MCF 10A (cell line): ENCODE measurements around the gene TMEM170B. TPM values are rescaled to one million over a fixed set of nuclear protein-coding genes. Genes with fewer than 3 reads are reported as not detected.
"Not testable (repeated sequence)": the region's sequence is repeated elsewhere in the genome, so short reads cannot be mapped to it uniquely, and the experiment has no call there.

Experiments
- BruUV-seq: library from RNA; stranded (reverse); fragments of 400-500 nt; replicated peaks from 2 replicates; lab custom pipeline; 2021; lab: Mats Ljungman, UMichigan
- CTCF ChIA-PET: fragments of 300-600 bp; sonication (Branson Sonifier 250); formaldehyde crosslinking; extraction: SDS; loops from one replicate; lab custom pipeline; 2021; ENCODE audit warnings: antibody characterized with exemption, inconsistent platforms; lab: Yijun Ruan, JAX
- POLR2A ChIA-PET: fragments of 300-600, 350-650 bp; sonication (Branson Sonifier 250); formaldehyde crosslinking; extraction: SDS; loops from one replicate; lab custom pipeline; 2020; ENCODE audit warnings: antibody characterized with exemption, inconsistent platforms; lab: Yijun Ruan, JAX
- DNase-seq: peaks from one replicate; pipeline ENCODE4 v3.0.0-alpha.2; 2018; ENCODE audit not compliant: unreplicated experiment
- H3K27ac Mint-ChIP-seq: one replicate; pipeline ENCODE4 v1.8.0; 2022; ENCODE audit warnings: mild to moderate bottlenecking, low read depth, mixed read lengths; ENCODE audit not compliant: unreplicated experiment
- H3K27me3 Mint-ChIP-seq: one replicate; pipeline ENCODE4 v1.8.0; 2022; ENCODE audit warnings: mixed read lengths; ENCODE audit not compliant: insufficient read depth, unreplicated experiment
- H3K36me3 Mint-ChIP-seq: one replicate; pipeline ENCODE4 v1.8.0; 2022; ENCODE audit warnings: mild to moderate bottlenecking, moderate library complexity, mixed read lengths; ENCODE audit not compliant: insufficient read depth, unreplicated experiment
- H3K4me1 Mint-ChIP-seq: one replicate; pipeline ENCODE4 v1.8.0; 2022; ENCODE audit warnings: mixed read lengths; ENCODE audit not compliant: insufficient read depth, unreplicated experiment
- H3K4me3 Mint-ChIP-seq: one replicate; pipeline ENCODE4 v1.8.0; 2022; ENCODE audit warnings: mild to moderate bottlenecking, moderate library complexity, mixed read lengths; ENCODE audit not compliant: unreplicated experiment
- H3K9me3 Mint-ChIP-seq: one replicate; pipeline ENCODE4 v1.8.0; 2022; ENCODE audit warnings: mixed read lengths; ENCODE audit not compliant: unreplicated experiment
- CTCF ChIP-seq: fragments of 200-600 bp; IDR thresholded peaks from one replicate; pipeline ENCODE4 v1.8.0; 2022; ENCODE audit warnings: antibody characterized with exemption, mild to moderate bottlenecking; ENCODE audit not compliant: unreplicated experiment
- intact Hi-C: fragments of 100-400 bp; cut with micrococcal nuclease; formaldehyde crosslinking; loops from 2 replicates; pipeline ENCODE4 v1.14.1; 2022
- total RNA-seq: library from RNA; stranded (reverse); gene quantifications from 2 replicates; pipeline ENCODE4 v1.2.3, GENCODE V29; 2022

The TMEM170B gene
- total RNA-seq, 1 experiment from 2014 or later: 0.70 TPM

- H3K4me1 Mint-ChIP-seq: no peaks in the 10 kb centered on the region
- no peak overlapping the region for H3K27ac Mint-ChIP-seq
- no peaks in the 10 kb centered on the region for H3K27me3 Mint-ChIP-seq
- H3K4me3 Mint-ChIP-seq: no peak overlapping the region
- no peak for TF ChIP-seq CTCF
- no peak for DNase-seq
- peaks cover 6% of the 10 kb centered on the region for H3K36me3 Mint-ChIP-seq
- no peaks in the 10 kb centered on the region for H3K9me3 Mint-ChIP-seq
- ChIA-PET POLR2A (no interaction called here), CTCF (interaction anchor here (0.5 to 1.7 kb wide), 3 partner anchors 33 to 47 kb away, joined by 3 to 6 read pairs (median 3); no protein-coding TSS in a partner anchor)
- no TSS peak for BruUV-seq
- intact Hi-C loops: no loop called here
Measured at GRCh38 chr6:11542863-11543262, 5.3 kb downstream of the TMEM170B start.

DNA sequence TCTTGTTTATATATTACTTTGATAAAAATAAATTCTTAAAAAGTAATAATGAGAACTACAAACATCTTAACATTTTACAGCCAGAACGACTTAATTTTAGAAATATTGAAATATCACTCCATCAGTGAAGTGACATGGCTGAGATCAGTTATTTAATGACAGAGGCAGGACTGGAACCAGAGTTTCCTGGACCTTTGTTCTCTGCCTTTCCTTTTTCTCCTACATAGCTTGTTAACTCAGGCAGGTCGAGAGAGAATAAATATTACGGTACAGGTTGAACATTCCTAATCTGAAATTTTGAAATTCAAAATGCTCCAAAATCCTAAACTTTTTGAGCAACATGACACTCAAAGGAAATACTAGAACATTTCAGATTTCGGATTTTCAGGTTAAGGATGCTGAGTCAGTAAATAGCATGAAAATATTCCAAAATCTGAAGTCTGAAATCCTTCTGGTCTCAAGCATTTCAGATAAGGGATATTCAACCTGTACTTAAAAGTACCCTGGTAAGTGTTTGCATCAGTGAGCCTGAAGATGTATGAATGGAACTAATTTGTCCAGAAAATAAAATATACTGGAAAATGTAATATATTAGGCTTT, 6.5 kb downstream of the TMEM170B start:
- intact Hi-C loops: no loop called here
- ChIA-PET CTCF (interaction anchor here (0.9 kb wide), 1 partner anchor 32 kb away, joined by 5 read pairs; no protein-coding TSS in a partner anchor), POLR2A (interaction anchor here (0.7 to 1.2 kb wide), 2 partner anchors 11 to 690 kb away, joined by 3 read pairs; no protein-coding TSS in a partner anchor)
- TF ChIP-seq CTCF: no peak
- H3K9me3 Mint-ChIP-seq: no peaks in the 10 kb centered on the region
- H3K27me3 Mint-ChIP-seq: no peaks in the 10 kb centered on the region
- H3K4me3 Mint-ChIP-seq: no peak overlapping the region
- no TSS peak for BruUV-seq
- no peaks in the 10 kb centered on the region for H3K4me1 Mint-ChIP-seq
- H3K36me3 Mint-ChIP-seq: peaks cover 6% of the 10 kb centered on the region
- DNase-seq: no peak
- H3K27ac Mint-ChIP-seq: no peak overlapping the region

GRCh38 chr6:11547846-11548245, 10.3 kb downstream of the TMEM170B start:
- intact Hi-C loops, H3K27me3 Mint-ChIP-seq, H3K36me3 Mint-ChIP-seq, H3K27ac Mint-ChIP-seq, CTCF ChIA-PET, DNase-seq, H3K4me1 Mint-ChIP-seq, H3K9me3 Mint-ChIP-seq, POLR2A ChIA-PET, H3K4me3 Mint-ChIP-seq, BruUV-seq: not testable (repeated sequence)

- BruUV-seq, H3K4me3 Mint-ChIP-seq, H3K9me3 Mint-ChIP-seq, H3K4me1 Mint-ChIP-seq, H3K27me3 Mint-ChIP-seq, intact Hi-C loops, POLR2A ChIA-PET, H3K27ac Mint-ChIP-seq, CTCF ChIA-PET, H3K36me3 Mint-ChIP-seq, DNase-seq: not testable (repeated sequence)
Measured at GRCh38 chr6:11548578-11548977, 11.0 kb downstream of the TMEM170B start.

DNA sequence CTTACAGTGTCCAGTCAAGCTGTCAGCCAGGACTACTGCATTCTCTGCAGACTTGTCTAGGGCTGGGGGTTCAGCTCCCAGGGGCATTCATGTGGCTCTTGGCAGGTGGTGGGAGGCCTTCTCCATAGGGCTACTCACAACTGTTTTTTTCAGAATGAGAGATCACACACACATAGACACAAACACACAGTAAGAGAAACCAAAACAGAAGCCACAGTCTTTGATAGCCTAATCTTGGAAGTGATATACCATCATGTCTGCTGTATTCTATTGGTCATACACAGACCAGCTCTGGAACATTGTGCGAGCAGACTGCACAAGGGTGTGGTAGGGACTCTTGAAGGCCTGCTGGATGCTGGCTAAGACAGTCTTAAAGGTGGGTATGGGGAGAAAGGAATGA, 13.5 kb downstream of the TMEM170B start:
- TF ChIP-seq CTCF: no peak
- no peaks in the 10 kb centered on the region for H3K4me1 Mint-ChIP-seq
- no peak for DNase-seq
- no peaks in the 10 kb centered on the region for H3K36me3 Mint-ChIP-seq
- H3K27me3 Mint-ChIP-seq: no peaks in the 10 kb centered on the region
- POLR2A ChIA-PET: no interaction called here
- CTCF ChIA-PET: interaction anchor here (1.1 kb wide), 1 partner anchor 25 kb away, joined by 3 read pairs; no protein-coding TSS in a partner anchor
- no peaks in the 10 kb centered on the region for H3K9me3 Mint-ChIP-seq
- BruUV-seq: no TSS peak
- H3K4me3 Mint-ChIP-seq: no peak overlapping the region
- no peak overlapping the region for H3K27ac Mint-ChIP-seq
- intact Hi-C loops: no loop called here
